GM21526 (cell line): ENCODE measurements around the gene MEGF10.

Experiments
- ATAC-seq: cut with Tn5 transposase; IDR thresholded peaks from one replicate; pipeline ENCODE4 v1.9.1; 2021; ENCODE audit warnings: moderate library complexity; ENCODE audit not compliant: unreplicated experiment, low FRiP score

MEGF10 gene

GRCh38 chr5:127506616-127507015, 216.0 kb downstream of the MEGF10 start:
- no peak for ATAC-seq

GRCh38 chr5:127508644-127509373, 218.2 kb downstream of the MEGF10 start:
- no peak for ATAC-seq
